Type B pancreatic cell (in vitro differentiated cells): ENCODE results near the gene ANG. TPM values are rescaled to one million over a fixed set of nuclear protein-coding genes. Genes with fewer than 3 reads are reported as not detected.
A peak's percentile ranks its signal among the peaks of the same experiment; 100 is the strongest.

ENCODE experiments used
- DNase-seq: peaks from one replicate; pipeline ENCODE4 v3.0.0; 2021; ENCODE audit warnings: mixed read lengths; ENCODE audit not compliant: unreplicated experiment; ENCODE audit errors: extremely low spot score
- H3K27ac Mint-ChIP-seq: 2 replicates; pipeline ENCODE4 v1.8.0; 2021; ENCODE audit warnings: mild to moderate bottlenecking, mixed read lengths
- H3K27me3 Mint-ChIP-seq: 2 replicates; pipeline ENCODE4 v1.8.0; 2021; ENCODE audit warnings: mixed read lengths
- H3K36me3 Mint-ChIP-seq: 2 replicates; pipeline ENCODE4 v1.8.0; 2021; ENCODE audit warnings: mixed read lengths
- H3K4me1 Mint-ChIP-seq: one replicate; pipeline ENCODE4 v1.8.0; 2021; ENCODE audit warnings: mixed read lengths; ENCODE audit not compliant: unreplicated experiment
- H3K4me3 Mint-ChIP-seq: 2 replicates; pipeline ENCODE4 v1.8.0; 2021; ENCODE audit warnings: mild to moderate bottlenecking, mixed read lengths
- H3K9me3 Mint-ChIP-seq: 2 replicates; pipeline ENCODE4 v1.8.0; 2021; ENCODE audit warnings: mixed read lengths
- total RNA-seq: library from RNA; stranded (reverse); gene quantifications from 2 replicates; pipeline ENCODE4 v1.2.1, GENCODE V29; 2021; ENCODE audit warnings: low replicate concordance
- TF ChIP-seq, protein P1 (sequence below): fragments of 200-600 bp; sonication (generic); conservative IDR thresholded peaks from 2 replicates; pipeline ENCODE4 v1.5.0; 2021; ENCODE audit warnings: antibody characterized with exemption, mild to moderate bottlenecking

Gene ANG
- total RNA-seq, 1 donor from 2014 or later: 24.5 TPM

DNA sequence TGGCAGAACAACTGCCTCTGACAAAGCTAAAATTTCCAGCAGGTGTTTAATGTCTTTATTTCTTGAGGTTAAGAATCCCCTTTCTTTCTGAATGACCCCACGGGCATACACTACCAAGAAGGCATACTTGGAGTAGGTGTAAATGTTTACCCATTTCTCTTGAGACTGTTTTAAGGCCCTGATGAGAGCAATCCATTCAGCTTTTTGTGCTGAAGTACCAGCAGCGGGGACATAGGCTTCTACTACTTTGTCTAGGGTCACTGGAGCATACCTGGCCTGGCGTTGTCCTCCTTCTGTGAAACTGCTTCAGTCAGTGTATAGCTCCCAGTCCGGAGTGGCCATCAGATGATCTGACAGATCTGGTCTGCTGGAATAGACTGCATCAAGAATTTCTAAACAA lies 22.7 kb downstream of the ANG start:
- DNase-seq: no peak
- Mint-ChIP-seq H3K9me3 (peaks cover 11% of the 10 kb centered on the region), H3K36me3 (peaks cover 6% of the 10 kb centered on the region), H3K27me3 (peaks cover 3% of the 10 kb centered on the region), H3K4me3 (no peak overlapping the region), H3K27ac (no peak overlapping the region), H3K4me1 (peaks cover 8% of the 10 kb centered on the region)
- TF ChIP-seq, protein P1, sequence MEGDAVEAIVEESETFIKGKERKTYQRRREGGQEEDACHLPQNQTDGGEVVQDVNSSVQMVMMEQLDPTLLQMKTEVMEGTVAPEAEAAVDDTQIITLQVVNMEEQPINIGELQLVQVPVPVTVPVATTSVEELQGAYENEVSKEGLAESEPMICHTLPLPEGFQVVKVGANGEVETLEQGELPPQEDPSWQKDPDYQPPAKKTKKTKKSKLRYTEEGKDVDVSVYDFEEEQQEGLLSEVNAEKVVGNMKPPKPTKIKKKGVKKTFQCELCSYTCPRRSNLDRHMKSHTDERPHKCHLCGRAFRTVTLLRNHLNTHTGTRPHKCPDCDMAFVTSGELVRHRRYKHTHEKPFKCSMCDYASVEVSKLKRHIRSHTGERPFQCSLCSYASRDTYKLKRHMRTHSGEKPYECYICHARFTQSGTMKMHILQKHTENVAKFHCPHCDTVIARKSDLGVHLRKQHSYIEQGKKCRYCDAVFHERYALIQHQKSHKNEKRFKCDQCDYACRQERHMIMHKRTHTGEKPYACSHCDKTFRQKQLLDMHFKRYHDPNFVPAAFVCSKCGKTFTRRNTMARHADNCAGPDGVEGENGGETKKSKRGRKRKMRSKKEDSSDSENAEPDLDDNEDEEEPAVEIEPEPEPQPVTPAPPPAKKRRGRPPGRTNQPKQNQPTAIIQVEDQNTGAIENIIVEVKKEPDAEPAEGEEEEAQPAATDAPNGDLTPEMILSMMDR: no peak

DNA sequence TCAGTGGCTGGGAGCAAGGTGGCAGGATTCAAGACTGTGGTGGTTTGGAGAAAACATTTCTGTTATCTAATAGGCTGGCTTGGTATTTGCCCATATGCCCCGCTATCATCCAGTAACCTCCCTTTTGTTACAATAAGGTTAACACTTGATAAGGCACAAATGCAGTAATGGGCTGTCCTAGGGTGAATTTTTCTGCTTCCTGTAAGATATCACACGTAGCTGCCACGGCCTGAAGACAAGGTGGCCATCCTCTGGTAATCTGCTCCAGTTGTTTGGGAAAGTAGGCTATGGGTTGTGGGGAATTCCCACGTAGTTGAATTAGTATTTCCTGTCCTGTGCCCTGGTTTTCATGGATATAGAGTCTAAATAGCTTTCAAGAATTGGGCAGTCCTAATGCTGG lies 23.1 kb downstream of the ANG start:
- Mint-ChIP-seq H3K27ac (no peak overlapping the region), H3K27me3 (peaks cover 3% of the 10 kb centered on the region), H3K4me3 (no peak overlapping the region), H3K36me3 (peaks cover 6% of the 10 kb centered on the region), H3K9me3 (peaks cover 12% of the 10 kb centered on the region), H3K4me1 (peaks cover 8% of the 10 kb centered on the region)
- TF ChIP-seq, protein P1: no peak
- DNase-seq: no peak

DNA sequence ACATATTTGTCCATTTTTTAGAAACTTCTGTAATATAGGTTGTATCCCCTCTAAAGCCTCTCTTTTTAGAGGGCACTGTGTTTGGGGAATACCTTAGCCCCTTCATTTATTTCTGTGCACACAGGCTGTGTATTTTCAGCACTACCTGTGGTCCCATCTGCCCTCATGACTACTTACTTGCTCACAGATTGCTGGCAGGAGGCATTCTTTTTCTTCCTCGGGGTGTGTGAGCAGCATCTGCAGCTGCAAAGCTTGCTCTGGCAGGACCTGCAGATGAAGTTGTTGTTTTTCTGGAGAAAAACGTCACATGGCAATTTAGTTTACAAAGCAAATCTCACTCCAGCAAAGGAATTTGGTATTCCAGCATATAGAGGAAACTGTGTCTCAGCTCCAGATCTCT lies 24.3 kb downstream of the ANG start:
- Mint-ChIP-seq H3K4me1 (peaks cover 4% of the 10 kb centered on the region), H3K27me3 (peaks cover 3% of the 10 kb centered on the region), H3K9me3 (peaks cover 8% of the 10 kb centered on the region), H3K36me3 (no peaks in the 10 kb centered on the region), H3K27ac (no peak overlapping the region), H3K4me3 (no peak overlapping the region)
- DNase-seq: no peak
- TF ChIP-seq, protein P1: no peak

DNA sequence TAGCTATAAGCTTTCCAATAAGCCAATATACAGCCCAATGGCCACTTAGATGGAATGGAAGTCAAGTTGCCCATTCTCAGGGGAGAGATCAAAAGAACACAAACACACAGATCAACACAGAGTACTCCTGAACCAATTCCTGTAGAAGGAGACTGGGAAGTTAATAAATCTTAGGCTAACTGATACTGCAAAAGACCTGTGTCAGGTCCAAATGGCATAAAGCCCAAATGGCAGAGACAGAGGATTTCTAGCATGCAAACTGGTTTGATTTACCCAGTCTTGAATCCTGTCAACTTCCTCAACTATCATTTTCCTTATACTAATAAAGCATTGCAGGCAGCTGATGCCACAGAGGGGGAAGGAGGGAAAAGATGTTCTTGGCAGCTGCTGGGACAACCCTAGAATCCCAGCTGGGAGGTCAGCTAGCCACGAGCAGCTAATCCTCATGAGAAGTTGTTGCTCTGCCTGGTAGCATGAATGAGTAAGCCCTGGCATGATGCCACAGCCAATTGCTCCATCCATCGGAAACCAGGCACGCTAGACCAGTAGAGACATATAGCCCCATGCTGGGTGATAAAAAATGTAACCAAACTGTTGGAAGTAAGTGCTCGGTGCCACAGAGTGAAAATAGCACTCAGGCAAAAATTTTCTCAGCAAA lies 26.2 kb downstream of the ANG start:
- no peak for DNase-seq
- H3K27ac Mint-ChIP-seq: no peak overlapping the region
- peaks cover 2% of the 10 kb centered on the region for H3K36me3 Mint-ChIP-seq
- TF ChIP-seq, protein P1: no peak
- no peak overlapping the region for H3K4me3 Mint-ChIP-seq
- peaks cover 8% of the 10 kb centered on the region for H3K4me1 Mint-ChIP-seq
- peaks cover 3% of the 10 kb centered on the region for H3K27me3 Mint-ChIP-seq
- H3K9me3 Mint-ChIP-seq: peaks cover 11% of the 10 kb centered on the region

DNA sequence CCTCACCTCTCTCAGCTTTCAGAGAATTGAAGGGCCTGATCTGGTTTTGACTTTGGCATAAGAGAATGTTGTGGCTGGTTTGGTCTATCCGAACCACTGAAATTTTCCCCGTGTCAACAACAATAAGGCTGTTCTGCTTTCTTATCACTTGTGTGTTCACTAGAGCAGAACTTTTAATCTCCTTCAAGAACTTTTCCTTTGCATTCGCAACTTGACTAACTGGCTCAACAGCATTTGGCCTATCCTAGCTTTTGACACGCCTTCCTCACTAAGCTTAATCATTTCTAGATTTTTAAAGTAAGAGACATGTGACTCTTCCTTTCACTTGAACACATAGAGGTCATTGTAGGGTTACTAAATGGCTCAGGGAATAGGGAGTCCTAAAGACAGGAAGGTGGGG lies 31.2 kb downstream of the ANG start:
- Mint-ChIP-seq H3K4me1 (peaks cover 11% of the 10 kb centered on the region), H3K4me3 (peak overlapping the region; percentile 68), H3K27me3 (peaks cover 3% of the 10 kb centered on the region), H3K27ac (peak overlapping the region; percentile 93), H3K9me3 (peaks cover 13% of the 10 kb centered on the region), H3K36me3 (peaks cover 5% of the 10 kb centered on the region)
- no peak for DNase-seq
- TF ChIP-seq, protein P1: no peak
